ENCODE data around the gene CBFA2T3.

Gene CBFA2T3

DNA sequence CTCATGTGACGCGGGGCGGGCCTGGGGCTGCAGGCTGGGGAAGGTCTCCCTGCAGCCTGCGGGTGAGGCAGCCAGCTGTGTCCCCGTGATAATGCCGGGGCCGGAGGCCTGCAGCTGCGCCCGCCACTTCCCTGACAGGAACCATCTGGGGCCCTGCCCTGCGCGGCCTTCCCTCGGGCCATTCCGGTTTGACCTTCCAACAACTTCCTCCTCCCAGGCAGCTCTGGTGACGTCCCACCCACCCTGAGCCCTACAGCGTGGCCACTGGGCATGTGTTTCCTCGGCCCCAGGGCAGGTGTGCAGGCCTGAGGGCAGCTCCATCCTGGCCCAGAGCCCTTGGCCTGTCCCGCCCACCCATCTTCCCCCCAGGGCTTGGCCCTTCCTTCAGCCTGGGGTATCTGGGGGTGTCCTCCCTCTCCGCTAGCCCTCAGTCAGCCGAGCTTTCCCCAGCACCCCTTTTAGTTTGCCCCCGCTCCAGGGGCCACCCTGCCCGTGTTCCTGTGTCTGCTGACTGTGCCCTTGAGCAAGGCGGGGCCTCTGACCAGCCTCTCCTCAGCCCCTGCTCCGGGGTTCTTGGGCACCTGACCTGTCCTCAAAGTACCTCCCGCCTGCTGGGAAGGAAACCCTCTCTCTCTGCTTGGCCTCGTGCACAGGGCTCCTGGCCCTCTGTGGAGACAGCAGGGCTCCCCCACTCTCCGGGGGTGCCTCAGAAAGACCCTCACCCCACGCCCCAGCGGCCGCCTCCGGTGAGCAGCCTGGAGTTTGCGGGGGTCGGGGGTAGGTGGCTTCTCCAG is at the start of gene CBFA2T3:
Gene CBFA2T3 (minus strand): TSS at position 190 of the 794 bp plus-strand sequence. CDS start 400 bp downstream, outside the sequence.
- peak within 1 kb of the TSS; percentile 48 to 97 (median 86); a peak in 21 of 22 replicates for H3K27ac ChIP-seq
- H3K9me3 ChIP-seq (replicated peaks in 1 of 11): no peaks in the 10 kb centered on the region
- peak within 1 kb of the TSS; percentile 55 to 79 (median 69) for H3K4me3 ChIP-seq
- no peak for TF ChIP-seq Cebpa-rat (IDR thresholded peaks at IDR 0.05)
- peaks cover 0 to 47% (median 0%) of the 10 kb centered on the region in 11 experiments; a peak in 4 of 22 replicates for H3K27me3 ChIP-seq
- peaks cover 28 to 36% (median 32%) of the 10 kb centered on the region in 11 experiments; a peak in 21 of 22 replicates for H4K20me1 ChIP-seq
- H3K4me2 ChIP-seq: peak within 1 kb of the TSS; percentile 92 to 100 (median 98)
- H3K4me1 ChIP-seq: peaks cover 81 to 87% (median 86%) of the 10 kb centered on the region in 10 experiments
- H3K9ac ChIP-seq: peak within 1 kb of the TSS; percentile 52 to 85 (median 74)
- no peaks in the 10 kb centered on the region for H3K36me3 ChIP-seq

DNA sequence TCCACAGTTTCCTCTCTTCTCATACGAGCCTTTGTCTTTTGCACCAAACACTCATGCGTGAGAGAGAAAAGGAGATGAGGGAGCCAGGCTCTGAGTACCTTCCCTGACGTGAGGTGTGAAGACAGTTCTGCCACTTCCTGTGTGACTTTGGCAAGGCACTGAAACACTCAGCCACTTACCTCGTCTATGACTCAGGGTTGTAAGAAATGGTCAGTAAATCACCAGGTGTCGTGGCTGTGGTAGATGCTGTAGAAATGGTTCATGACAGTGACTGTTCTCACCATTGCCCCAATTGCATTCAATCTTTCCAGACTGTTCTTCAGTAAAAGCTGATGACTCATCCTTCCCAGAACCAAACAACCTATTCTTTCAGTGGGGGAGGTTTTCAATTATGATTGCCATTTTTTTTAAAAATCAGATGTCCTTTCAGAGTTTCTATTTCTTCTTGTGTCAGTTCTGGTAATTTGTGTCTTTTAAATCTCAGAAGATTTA is 49.2 kb upstream of the CBFA2T3 start:
- peaks cover 3 to 7% (median 3%) of the 10 kb centered on the region in 10 experiments for H3K4me1 ChIP-seq
- H3K36me3 ChIP-seq: no peaks in the 10 kb centered on the region
- peaks cover 21 to 34% (median 29%) of the 10 kb centered on the region in 11 experiments for H3K9me3 ChIP-seq (replicated peaks in 1 of 11)
- no peak overlapping the region for H3K27ac ChIP-seq
- H3K4me3 ChIP-seq: no peak overlapping the region
- no peaks in the 10 kb centered on the region for H3K27me3 ChIP-seq
- TF ChIP-seq Cebpa-rat (IDR thresholded peaks at IDR 0.05): no peak
- no peak overlapping the region for H3K4me2 ChIP-seq
- H3K9ac ChIP-seq: no peak overlapping the region
- H4K20me1 ChIP-seq: no peaks in the 10 kb centered on the region

DNA sequence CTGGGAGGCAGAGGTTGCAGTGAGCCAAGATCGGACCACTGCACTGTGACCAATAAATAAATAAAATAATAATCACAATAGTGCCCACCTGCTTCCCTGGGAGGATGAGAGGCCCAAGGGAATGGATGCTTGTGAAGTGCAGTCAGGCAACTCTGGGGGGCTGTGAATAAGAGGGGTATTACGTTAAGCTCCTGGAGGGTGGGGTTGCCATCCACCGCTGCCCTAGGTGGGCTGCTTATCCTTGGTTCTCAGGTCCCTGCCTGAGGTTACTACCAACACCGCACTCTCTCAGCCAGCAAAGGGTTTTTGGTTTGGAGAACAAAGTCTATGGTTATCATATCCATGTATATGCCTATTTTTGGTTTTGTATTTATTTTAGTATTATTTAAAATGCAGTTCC is 48.6 kb upstream of the CBFA2T3 start:
- Histone ChIP-seq H3K9ac (no peak overlapping the region), H3K4me3 (no peak overlapping the region; a peak in 1 of 20 replicates), H3K9me3 (replicated peaks in 1 of 11) (peaks cover 21 to 34% (median 27%) of the 10 kb centered on the region in 11 experiments), H3K4me1 (0 out of 20 replicates have a peak, but pooled peaks cover 0 to 4% (median 0%) of the 10 kb centered on the region in 10 experiments), H3K27me3 (no peaks in the 10 kb centered on the region), H3K27ac (no peak overlapping the region), H3K4me2 (no peak overlapping the region), H4K20me1 (no peaks in the 10 kb centered on the region), H3K36me3 (no peaks in the 10 kb centered on the region)
- no peak for TF ChIP-seq Cebpa-rat (IDR thresholded peaks at IDR 0.05)

DNA sequence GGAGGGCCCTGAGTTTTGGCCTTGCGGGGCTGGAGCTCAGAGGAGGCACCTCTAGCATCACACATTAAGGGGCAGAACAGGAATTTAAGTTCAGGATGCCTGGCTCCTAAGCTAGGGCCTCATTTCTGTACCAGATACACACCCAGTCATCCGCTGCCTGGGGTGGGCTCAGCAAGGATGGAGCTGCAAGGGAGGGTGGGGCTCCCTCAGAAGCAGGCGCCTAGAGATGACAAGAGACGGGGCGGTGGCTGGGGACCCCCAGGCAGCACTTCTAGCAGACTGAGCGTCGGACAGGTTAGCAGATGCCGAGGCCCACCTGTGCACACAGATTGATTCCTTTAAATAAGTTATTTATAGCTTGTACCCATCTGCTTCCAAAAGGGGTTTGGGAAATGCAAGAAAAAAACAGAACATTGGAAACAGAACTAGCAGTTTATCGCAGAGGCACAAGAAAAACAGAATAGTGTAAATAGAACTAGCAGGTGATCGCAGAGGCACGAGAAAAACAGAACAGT is 47.6 kb upstream of the CBFA2T3 start:
- no peak overlapping the region for H3K27ac ChIP-seq
- H3K9me3 ChIP-seq (replicated peaks in 1 of 11): peaks cover 21 to 34% (median 27%) of the 10 kb centered on the region in 11 experiments
- no peak overlapping the region for H3K9ac ChIP-seq
- no peak for TF ChIP-seq Cebpa-rat (IDR thresholded peaks at IDR 0.05)
- peaks cover 0 to 8% (median 4%) of the 10 kb centered on the region in 10 experiments; a peak in 5 of 20 replicates for H3K4me1 ChIP-seq
- no peak overlapping the region for H3K4me2 ChIP-seq
- H3K4me3 ChIP-seq: no peak overlapping the region
- no peaks in the 10 kb centered on the region for H3K27me3 ChIP-seq
- H4K20me1 ChIP-seq: no peaks in the 10 kb centered on the region; a peak in 1 of 22 replicates
- H3K36me3 ChIP-seq: no peaks in the 10 kb centered on the region

DNA sequence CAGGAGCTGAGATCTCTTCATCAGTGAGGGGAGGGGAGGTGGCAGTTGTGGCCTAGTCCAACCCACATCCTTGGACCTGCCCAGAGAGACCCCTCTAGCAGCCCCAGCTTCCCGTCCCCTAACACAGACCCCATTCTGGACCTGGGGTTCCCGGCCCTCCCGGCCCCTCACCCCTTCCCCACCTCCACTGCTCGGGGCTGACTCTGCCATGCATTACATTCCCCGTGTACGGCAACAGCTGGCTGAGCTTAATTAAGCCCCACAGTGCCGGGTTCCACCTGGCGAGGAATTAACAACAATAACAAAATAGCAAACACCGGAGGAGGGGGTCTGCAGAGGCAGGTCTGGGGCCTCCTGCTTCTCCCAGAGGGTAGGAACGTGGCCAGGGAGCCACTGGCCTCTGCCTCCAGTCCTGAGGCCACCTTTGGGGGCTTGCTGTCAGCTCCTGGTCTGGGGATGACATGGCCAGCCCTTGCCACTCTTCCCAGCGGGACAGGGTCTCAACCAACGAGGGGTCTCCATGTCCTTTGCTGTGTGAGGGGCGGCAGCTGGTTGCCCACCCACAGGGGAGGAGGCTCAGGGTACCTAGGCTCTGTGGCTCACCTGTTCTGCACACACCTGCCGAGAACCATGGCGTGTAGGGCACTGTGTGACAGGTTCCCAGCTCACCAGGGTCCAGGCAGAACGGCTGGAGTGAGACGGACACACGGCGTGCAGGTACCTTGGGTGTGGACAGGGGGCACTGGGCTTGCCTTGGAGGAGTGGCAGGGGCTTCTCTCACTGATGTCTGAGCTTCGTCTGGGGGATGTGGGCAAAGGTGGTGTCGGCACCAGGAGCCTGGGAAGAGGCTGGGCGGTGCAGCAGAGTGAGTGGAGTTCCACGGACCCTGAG is 46.9 kb upstream of the CBFA2T3 start:
- Histone ChIP-seq H3K9ac (no peak overlapping the region), H3K9me3 (replicated peaks in 1 of 11) (peaks cover 21 to 34% (median 27%) of the 10 kb centered on the region in 11 experiments), H3K27me3 (no peaks in the 10 kb centered on the region), H3K4me1 (peaks cover 0 to 8% (median 4%) of the 10 kb centered on the region in 10 experiments; a peak in 5 of 20 replicates), H4K20me1 (no peaks in the 10 kb centered on the region; a peak in 1 of 22 replicates), H3K36me3 (no peaks in the 10 kb centered on the region), H3K4me3 (no peak overlapping the region), H3K27ac (no peak overlapping the region), H3K4me2 (no peak overlapping the region)
- TF ChIP-seq Cebpa-rat (IDR thresholded peaks at IDR 0.05): no peak

DNA sequence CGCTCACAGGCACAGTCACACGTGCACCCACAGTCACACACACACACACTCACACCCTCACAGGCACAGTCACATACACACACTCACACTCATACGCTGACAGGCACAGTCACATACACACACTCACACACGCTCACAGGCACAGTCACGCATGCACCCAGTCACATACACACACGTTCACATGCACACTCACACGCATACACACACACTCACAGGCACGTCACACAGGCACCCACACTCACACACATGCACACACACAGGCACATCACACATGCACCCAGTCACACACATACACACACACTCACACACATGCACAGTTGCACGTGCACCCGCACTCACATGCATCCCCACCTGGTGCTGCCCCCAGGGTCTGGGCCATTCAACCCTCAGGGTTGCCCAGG is 46.1 kb upstream of the CBFA2T3 start:
- Histone ChIP-seq H3K4me2 (no peak overlapping the region), H3K36me3 (no peaks in the 10 kb centered on the region), H3K4me1 (peaks cover 0 to 8% (median 4%) of the 10 kb centered on the region in 10 experiments; a peak in 5 of 20 replicates), H3K9ac (no peak overlapping the region), H3K4me3 (no peak overlapping the region), H3K27ac (no peak overlapping the region), H3K9me3 (replicated peaks in 1 of 11) (peaks cover 21 to 34% (median 27%) of the 10 kb centered on the region in 11 experiments), H4K20me1 (no peaks in the 10 kb centered on the region; a peak in 1 of 22 replicates), H3K27me3 (no peaks in the 10 kb centered on the region)
- TF ChIP-seq Cebpa-rat (IDR thresholded peaks at IDR 0.05): no peak

DNA sequence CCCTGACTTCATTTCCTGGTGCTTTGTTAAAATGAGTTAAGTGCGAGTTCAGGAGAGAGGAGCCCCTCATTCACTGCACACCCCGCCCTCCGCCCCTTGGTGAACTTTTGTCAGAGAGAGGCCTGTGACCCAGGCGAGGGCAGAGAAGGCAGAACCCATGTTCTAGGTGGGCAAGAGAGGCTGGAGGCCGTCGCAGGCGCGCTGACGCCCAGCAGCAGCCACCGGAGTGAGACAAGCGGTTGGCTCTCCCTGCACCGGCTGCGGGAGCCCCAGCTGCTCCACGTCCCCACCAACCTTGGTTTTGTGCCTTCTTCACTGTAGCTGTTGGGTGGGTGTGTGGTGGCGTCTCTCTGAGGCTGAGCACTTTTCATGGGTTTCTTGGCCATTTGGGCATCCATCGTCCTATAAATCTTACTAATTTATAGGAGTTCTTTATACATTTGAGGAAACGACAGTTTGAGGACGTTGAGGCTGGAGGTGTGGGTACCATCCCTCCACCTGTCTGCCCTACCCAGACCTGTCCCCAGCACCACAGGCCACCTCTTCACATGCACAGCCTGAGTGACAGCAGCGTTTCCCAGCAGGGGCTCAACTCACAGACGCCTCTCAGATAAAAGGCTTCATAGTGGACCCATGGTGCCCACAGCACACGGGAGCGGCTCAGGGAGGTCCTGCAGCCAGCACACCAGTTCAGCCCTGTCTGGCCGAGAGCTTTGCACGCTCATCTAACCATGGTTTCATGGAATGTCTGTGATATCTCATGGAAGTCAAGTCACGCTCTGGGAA is 45.2 kb upstream of the CBFA2T3 start:
- H3K4me2 ChIP-seq: no peak overlapping the region
- H3K36me3 ChIP-seq: no peaks in the 10 kb centered on the region
- no peak overlapping the region for H3K9ac ChIP-seq
- H4K20me1 ChIP-seq: no peaks in the 10 kb centered on the region; a peak in 1 of 22 replicates
- TF ChIP-seq Cebpa-rat (IDR thresholded peaks at IDR 0.05): no peak
- peaks cover 0 to 8% (median 4%) of the 10 kb centered on the region in 10 experiments; a peak in 5 of 20 replicates for H3K4me1 ChIP-seq
- peaks cover 21 to 29% (median 23%) of the 10 kb centered on the region in 11 experiments for H3K9me3 ChIP-seq (replicated peaks in 1 of 11)
- no peak overlapping the region for H3K4me3 ChIP-seq
- no peaks in the 10 kb centered on the region for H3K27me3 ChIP-seq
- no peak overlapping the region for H3K27ac ChIP-seq

Data from BLaER1 treated with 17β-estradiol and CSF1 and Interleukin-3, amounts not matched to agents 10 nM and 100 nM (cell line).